AG09319 (cell line): ENCODE data around the gene ADAM23.

ENCODE experiments used
- DNase-seq: peaks from one replicate; pipeline ENCODE4 v3.0.0-alpha.2; 2010; ENCODE audit warnings: low read depth; ENCODE audit errors: extremely low read depth
- CTCF ChIP-seq: IDR thresholded peaks from 2 replicates; pipeline ENCODE4 v1.5.1; 2011; ENCODE audit warnings: low read depth, mild to moderate bottlenecking, inconsistent platforms, low read length, moderate library complexity

Gene ADAM23

GRCh38 chr2:206443735-206444527 is 599 bp downstream of the ADAM23 start:
- DNase-seq: no peak
- no peak for TF ChIP-seq CTCF

GRCh38 chr2:206445948-206446347 is 2.6 kb downstream of the ADAM23 start:
- no peak for DNase-seq
- no peak for TF ChIP-seq CTCF

GRCh38 chr2:206452242-206452641 is 8.9 kb downstream of the ADAM23 start:
- TF ChIP-seq CTCF: no peak
- DNase-seq: no peak

GRCh38 chr2:206452750-206453149 is 9.4 kb downstream of the ADAM23 start:
- no peak for DNase-seq
- no peak for TF ChIP-seq CTCF

- DNase-seq: no peak
- TF ChIP-seq CTCF: no peak
Measured at GRCh38 chr2:206456078-206456754, 12.9 kb downstream of the ADAM23 start.

GRCh38 chr2:206457188-206457634 is 13.9 kb downstream of the ADAM23 start:
- no peak for TF ChIP-seq CTCF
- no peak for DNase-seq

GRCh38 chr2:206462240-206462854 is 19.0 kb downstream of the ADAM23 start:
- DNase-seq: no peak

More at GRCh38 chr2:206462240-206462854, 19.0 kb downstream of the ADAM23 start:
- TF ChIP-seq CTCF: no peak
